ENCODE data around the gene KLRC3. TPM values are rescaled to one million over a fixed set of nuclear protein-coding genes. Genes with fewer than 3 reads are reported as not detected.
A peak's percentile ranks its signal among the peaks of the same experiment; 100 is the strongest.
"Not testable (repeated sequence)": the region's sequence is repeated elsewhere in the genome, so short reads cannot be mapped to it uniquely, and the experiment has no call there.

Gene KLRC3
- total RNA-seq, 1 experiment from 2014 or later: not detected

DNA sequence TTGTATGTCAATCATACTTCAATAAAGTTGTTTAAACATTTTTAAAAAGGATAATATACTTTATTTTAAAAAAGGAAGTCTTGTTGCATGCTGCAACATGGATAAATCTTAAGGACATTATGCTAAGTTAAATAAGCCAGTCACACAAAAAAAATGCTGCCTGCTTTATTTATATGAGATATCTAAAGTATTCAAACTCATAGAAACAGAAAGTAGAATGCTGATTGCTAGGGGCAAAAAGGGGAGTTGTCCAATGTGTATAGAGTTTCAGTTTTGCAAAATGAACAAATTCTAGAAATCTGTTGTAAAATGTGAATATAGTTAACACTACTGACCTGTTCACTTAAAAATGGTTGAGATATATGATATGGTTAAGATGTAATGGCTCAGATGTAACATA is 19.6 kb downstream of the KLRC3 start:
- DNase-seq (ENCODE audit: low spot score): no peak

DNA sequence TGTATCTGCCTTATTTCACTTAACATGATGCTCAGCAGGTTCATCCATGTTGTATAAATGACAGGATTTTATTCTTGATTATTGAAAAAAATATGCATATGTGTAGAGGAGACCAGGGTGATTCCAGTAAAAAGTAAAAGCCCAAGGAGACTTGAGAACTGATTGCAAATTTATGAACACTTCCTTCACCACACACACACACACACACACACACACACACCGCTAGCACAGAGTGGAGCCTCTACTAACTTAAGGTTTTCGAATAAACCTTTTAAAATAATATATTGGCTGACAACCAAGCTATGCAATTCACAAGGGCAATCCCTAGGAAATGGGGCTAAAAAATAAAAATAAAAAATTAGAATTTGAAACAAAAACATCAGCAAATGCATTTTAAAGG is 22.2 kb downstream of the KLRC3 start:
- no peak for DNase-seq (ENCODE audit: low spot score)

DNA sequence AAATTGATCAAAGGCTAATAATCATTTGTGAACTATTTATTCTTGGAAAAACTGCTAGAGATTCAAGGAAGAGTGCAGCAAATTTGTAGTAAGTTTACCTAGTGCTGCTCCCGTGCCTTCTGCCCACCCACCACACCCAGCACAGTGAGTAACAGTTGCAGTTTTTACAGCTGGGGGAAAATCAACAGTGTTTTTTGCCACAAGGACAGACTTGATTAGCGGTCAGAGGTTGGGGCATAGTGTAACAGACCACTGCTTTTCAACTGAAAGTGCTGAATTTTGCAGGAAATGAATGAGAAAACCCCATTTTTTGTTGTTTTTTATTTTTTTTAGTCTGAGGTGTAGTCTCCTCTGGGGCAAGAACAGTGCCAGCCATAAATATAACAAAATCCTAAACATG is 23.1 kb downstream of the KLRC3 start:
- DNase-seq (ENCODE audit: low spot score): no peak

DNA sequence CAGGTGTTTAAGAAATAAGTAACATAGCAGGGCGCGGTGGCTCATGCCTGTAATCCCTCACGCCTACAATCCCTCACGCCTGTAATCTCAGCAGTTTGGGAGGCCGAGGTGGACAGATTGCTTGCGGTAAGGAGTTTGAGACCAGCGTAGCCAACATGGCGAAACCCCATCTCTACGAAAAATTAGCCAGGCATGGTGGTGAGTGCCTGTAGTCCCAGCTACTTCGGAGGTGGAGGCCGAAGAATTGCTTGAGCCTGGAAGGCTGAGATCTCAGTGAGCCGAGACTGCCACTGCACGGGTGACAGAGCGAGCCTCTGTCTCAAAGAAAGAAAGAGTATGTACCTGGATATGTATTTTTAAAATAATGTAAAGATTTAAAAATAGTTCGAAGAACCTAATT is 24.2 kb downstream of the KLRC3 start:
- DNase-seq (ENCODE audit: low spot score): not testable (repeated sequence)

DNA sequence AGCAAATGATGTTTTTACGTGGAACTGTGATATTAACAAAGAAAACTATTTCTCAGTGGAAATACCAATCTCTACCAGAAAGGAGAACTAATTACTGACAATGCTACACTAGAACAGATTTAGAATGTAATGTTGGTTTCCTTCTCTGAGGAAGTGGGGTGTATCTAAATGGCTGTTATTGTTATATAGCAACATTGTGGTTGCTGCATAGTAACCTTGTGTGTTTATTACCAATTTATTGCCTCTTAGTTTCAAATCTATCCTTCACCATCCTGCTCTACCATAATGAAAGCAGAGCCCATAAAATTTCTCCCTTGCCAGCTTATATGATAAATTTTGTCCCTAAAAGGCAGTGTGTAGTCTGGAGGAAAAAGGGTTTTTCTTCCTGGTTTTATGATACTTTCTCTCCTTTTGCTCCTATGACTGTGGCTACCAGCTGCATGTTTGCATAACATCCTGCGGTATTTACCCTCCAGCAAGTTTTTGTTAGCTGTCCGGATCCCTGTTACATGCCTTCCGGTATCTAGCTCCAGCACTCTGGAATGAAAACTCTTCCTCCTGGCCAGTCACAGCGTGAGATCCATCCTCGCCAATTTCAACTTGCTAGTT is 24.9 kb downstream of the KLRC3 start:
- peak; percentile 51 for DNase-seq (ENCODE audit: low spot score)

DNA sequence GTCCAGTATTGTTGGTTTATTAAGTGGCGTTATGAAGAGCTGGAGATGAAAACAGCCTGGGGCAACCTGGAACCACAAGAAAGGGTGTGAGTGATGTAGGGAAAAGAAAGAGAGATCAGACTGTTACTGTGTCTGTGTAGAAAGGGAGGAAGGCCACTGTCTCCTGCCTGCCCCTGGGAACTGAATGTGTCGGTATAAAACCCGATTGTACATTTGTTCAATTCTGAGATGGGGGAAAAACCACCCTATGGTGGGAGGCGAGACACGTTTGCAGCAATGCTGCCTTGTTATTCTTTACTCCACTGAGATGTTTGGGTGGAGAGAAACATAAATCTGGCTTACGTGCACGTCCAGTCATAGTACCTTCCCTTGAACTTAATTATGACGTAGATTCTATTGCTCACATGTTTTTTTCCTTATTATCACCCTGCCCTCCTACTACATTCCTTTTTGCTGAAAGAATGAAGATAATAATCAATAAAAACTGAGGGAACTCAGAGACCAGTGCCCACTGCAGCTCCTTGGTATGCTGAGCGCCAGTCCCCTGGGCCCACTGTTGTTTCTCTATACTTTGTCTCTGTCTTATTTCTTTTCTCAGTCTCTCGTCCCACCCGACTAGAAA is 25.8 kb downstream of the KLRC3 start:
- not testable (repeated sequence) for DNase-seq (ENCODE audit: low spot score)

DNA sequence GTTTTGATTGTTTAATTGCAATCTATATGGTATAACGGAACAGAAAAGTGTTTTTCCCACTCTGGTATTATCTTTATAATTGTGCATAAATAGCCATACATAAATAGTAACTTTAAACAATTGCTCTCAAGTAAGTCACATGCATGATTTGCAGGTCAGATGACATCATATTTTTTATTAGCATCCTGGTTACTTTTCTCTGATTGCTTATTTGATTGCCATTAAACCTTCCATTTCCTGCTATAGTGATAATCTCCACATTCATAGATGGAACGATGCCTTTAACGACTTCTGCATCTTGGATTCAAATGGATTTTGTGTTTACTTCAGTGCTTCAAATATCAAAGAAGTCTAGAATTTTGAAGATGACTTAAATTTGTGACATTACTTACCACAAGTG is 27.1 kb downstream of the KLRC3 start:
- no peak for DNase-seq (ENCODE audit: low spot score)

DNA sequence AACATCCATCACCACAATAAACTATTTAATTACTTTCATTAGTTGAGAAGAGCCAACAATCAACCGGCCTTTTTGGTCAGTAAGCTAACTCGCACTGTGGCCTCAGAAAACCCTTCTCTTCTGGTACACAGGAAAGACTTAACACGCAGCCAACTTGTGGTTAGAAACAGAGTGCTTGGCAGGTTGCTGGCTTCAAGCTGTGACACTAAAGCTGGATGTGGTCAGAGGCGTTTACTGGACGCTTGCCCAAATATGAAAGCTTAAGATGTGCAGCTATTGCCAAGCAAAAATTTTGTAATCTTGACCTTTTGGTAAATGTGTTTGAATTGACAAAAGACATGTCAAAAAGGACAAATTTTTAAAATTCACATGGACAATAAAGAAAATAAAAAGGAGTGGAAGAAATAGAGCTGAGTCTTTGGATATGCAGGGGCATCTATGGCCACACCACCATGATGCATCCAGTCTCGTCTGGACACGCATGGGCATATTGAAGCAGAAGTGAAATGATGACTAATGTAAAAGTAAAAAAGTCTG is 27.9 kb downstream of the KLRC3 start:
- peak; percentile 81 for DNase-seq (ENCODE audit: low spot score)

DNA sequence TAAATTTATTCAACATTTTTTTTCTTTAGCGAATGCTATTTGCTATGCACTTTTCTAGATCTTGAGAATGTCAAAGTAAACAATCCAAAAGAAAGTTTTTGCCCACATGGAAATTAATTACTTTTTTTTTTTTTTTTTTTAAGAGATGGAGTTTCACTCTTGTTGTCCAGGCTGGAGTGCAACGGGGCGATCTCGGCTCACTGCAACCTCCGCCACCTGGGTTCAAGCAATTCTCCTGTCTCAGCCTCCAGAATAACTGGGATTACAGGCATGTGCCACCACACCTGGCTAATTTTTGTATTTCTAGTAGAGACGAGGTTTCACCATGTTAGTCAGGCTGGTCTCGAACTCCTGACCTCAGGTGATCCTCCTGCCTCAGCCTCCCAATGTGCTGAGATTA is 29.4 kb downstream of the KLRC3 start:
- DNase-seq (ENCODE audit: low spot score): not testable (repeated sequence)

DNA sequence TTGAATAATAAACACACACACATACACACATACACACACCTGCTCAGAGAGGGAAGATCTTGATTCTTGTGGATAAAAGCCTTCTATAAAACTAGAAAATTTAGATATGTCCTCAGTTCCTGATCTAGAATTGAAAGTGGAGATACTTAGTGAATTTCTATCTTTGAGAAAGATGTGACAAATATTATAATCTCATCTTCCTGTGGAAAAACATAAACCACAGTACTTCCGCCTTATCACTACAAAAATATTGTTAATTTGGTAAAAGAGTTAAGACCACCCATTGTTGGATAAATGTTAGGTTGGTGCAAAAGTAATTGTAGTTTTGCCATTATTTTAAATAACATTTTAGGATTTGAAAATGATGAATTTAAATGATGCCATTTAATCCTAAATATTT is 30.5 kb downstream of the KLRC3 start, which contains the start of gene KLRK1:
TSS of gene KLRK1 (minus strand) at position 138 of the 400 bp plus-strand sequence. CDS start 1,231 bp downstream, outside the sequence.
- DNase-seq (ENCODE audit: low spot score): no peak

DNA sequence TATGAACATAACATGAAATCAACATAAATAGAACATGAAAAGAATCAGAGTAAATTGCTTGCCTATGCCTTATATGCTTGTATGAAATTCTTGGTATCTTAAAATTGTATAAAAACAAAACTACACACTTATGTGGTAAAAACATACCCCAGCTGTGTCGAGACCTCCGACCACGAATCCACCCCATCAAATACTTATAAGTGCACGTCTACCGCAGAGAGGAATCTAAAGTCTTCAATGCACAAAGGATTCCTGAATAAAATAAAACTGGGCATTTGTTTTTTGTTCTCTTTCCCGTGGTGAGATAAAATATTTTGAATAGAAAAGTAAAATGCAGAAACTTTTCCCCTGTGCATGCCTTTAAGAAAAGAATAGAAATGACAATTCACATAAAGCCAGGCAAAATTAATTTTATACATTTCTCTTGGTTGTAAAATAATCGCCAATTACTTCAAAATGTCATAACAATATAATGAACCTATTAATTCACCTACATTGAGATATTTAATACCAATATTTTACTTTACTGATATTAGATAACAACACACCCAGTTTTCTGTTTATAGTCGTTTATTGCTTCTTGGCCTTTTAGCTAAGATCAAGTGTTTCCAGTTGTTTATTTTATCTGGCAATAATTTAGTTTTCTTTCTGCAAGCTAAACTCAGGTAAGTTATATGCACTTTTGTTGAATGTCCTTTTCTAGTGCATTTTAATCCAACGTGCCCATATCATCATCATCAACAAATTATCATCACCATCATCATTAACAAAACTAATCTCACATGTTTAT is 31.6 kb downstream of the KLRC3 start:
- no peak for DNase-seq (ENCODE audit: low spot score)

DNA sequence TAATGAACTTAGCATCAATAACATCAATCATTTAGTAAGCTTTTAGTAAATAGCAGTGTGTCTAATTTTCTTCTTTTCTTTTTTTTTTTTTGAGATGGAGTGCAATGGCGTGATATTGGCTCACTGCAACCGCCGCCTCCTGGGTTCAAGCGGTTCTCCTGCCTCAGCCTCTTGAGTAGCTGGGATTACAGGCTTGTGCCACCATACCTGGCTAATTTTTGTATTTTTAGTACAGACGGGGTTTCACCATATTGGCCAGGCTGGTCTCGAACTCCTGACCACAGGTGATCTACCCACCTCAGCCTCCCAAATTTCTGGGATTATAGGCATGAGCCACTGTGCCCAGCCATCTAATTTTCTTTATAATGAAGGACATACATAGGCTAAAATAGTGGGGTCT is 32.9 kb downstream of the KLRC3 start:
- DNase-seq (ENCODE audit: low spot score): not testable (repeated sequence)

DNA sequence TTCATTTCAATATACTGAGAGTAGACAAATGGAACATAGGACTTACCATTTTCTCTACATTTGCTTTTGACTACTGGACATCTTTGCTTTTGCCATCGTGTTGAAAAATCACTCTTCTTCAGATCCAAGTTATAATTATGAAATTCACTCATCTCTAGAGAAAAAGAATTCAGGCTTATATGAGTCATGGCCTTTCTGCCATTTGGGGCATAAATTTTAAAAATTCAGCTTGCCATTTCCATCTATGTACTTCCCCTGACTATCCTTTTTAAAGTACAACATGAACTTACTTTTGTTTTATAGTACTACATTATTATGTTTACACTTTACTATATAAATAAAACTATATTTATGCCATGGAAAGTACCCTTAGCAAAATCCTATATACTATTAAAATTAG is 33.5 kb downstream of the KLRC3 start:
- DNase-seq (ENCODE audit: low spot score): no peak

DNA sequence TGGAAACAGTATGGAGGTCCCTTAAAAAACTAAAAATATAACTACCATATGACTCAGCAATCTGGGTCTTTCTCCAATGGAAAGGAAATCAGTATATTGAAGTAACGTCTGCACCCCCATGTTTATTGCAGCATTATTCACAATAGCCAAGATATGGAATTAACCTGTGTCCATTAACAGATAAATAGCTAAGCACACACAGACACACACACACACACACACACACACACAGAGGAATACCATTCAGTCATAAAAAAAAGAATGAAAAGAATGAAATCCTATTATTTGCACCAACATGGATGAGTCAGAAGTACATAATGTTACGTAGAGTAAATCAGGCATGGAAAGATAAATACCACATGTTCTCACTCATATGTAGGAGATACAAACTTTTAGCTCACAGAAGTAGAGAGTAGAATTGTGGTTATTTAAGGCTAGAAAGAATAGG is 35.2 kb downstream of the KLRC3 start:
- no peak for DNase-seq (ENCODE audit: low spot score)

DNA sequence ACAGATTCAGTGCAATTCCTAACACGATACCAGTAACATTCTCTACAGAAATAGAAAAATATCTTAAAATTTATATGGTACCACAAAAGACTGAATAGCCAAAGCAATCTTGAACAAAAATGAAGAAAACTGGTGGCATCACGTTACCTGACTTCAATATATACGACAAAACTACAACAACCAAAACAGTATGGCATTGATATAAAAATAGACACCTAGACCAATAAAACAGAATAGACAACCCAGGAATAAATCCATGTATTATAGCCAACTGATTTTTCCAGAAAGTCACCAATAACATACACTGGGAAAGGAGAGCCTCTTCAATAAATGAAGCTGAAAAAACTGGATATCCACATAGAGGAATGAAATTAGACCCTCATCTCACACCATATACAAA is 36.2 kb downstream of the KLRC3 start:
- DNase-seq (ENCODE audit: low spot score): no peak

DNA sequence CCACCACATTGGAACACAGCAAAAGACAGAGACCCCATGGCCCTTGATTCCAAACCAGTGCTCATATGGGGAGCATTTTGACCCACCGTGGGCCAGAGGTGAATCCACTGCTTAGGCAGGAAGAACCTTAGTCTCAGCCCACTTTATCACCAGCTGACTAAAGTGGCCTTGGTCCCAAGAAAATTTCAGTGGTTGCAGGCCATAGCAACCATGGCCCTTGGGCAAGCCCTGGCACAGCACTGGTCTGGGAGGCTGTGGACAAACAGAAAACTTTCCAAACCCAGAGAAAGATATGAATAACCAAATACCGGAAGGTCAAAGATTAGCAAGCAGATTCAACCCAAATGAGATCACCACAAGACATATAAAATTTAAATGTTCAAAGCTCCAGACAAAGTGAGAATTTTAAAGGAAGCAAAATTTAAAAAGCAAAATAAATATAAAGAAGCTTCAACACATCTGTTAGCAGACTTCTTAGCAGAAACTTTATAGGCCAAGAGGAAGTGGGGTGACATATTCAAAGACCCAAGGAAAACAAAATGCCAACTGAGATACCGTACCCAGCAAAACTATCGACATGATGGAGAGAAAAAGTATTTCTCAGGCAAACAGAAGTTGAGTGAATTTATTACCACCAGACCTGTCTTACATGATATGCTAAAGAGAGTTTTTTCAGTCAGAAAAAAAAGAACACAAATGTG is 38.3 kb downstream of the KLRC3 start:
- no peak for DNase-seq (ENCODE audit: low spot score)

DNA sequence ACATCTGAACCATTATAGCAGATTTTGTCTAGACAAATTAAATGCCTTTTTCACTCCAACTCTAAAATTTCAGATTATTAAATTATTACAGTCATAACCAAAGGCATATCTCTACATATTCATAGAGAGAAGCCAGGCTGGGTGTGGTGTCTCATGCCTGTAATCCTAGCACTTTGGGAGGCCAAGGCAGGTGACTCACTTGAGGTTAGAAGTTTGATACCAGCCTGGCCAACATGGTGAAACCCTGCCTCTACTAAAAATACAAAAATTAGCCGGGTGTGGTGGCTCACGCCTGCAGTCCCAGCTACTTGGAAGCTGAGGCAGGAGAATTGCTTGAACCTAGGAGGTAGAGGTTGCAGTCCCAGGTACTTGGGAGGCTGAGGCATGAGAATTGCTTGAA is 41.7 kb downstream of the KLRC3 start:
- not testable (repeated sequence) for DNase-seq (ENCODE audit: low spot score)

DNA sequence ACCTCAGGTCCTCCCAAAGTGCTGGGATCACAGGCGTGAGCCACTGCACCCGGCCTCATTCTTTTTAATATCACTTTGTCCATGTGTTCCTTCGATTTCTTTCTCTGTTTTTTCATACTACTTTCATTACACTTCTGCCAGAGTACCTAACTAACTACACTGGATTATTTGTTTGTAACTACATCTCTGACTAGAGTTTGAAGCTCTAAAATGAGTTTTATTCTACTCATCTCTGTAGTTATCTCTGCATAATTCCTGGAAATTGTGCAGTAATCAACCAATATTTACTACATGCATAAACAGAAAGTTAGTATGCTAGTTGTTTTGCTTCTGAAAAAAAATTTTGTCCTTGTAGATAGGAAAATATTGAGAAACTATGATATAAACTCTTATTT is 45.8 kb downstream of the KLRC3 start:
- no peak for DNase-seq (ENCODE audit: low spot score)

DNA sequence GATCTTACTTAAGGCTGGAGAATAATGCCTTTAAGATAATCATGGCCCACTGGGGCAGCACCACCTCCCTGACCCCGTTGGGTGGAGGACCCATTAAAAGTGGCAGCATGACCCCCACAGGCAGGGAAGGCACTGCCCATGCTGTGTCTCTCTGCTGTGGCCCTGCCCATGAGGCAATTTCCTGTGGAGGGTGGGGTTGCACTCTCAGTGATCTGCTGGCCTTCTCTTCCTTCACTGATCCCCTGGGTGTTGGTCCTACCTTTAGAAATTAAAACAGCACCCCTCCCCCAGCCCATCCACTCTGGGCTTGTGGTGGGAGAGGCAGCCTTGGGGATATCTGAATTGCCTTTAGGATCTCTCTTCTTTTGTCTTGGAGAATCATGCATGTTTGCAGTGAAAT is 47.8 kb downstream of the KLRC3 start:
- no peak for DNase-seq (ENCODE audit: low spot score)

DNA sequence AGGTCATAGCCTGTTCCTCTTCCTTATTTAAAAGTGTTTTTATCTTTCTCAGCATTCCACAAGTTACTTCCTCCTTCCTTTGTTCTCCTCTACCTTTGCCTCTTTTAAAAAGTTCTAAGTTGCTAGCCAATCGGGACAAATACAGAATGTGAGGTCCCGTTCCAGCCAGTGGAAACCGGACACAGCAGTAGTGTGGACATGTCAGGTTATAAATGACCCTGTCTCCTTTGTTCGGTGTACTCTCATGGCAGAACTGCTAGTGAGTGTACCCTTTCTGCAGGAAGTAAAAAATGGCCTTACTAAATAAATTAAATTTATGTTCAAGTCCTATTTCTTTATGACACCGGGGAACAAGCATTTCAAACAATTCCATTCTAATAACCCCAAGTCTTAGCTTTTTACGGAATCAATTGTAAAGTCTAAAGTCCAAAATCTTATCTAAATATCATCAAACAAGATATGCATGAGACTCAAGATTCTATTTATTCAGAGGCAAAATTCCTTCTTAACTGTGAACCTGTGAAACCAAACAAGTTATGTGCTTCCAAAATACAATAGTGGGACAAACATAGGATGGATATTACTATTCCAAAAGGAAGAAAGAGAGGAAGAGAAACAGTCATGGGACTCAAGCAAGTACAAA is 48.4 kb downstream of the KLRC3 start:
- DNase-seq (ENCODE audit: low spot score): not testable (repeated sequence)
